Neural progenitor cell (in vitro differentiated cells): ENCODE results near the gene CENPX.

Source experiments
- CTCF ChIP-seq: fragments of 200-600 bp; sonication (generic); IDR thresholded peaks from 2 replicates; pipeline ENCODE4 v1.5.1; 2017; ENCODE audit warnings: antibody characterized with exemption, mild to moderate bottlenecking
- EZH2 ChIP-seq: fragments of 200-600 bp; sonication (generic); IDR thresholded peaks from 2 replicates; pipeline ENCODE4 v1.6.1; 2017; ENCODE audit warnings: antibody characterized with exemption, mild to moderate bottlenecking, moderate library complexity
- EZH2phosphoT487 ChIP-seq: fragments of 200-600 bp; sonication (generic); IDR thresholded peaks from 2 replicates; pipeline ENCODE4 v1.6.1; 2017; ENCODE audit warnings: antibody characterized with exemption

- TF ChIP-seq EZH2phosphoT487 (no peak), CTCF (no peak), EZH2 (no peak)
Observed at GRCh38 chr17:81977211-81977808, 45.4 kb downstream of the CENPX start, which contains the start of gene ASPSCR1.
